Measurements from ENCODE around the gene BCL3.

- TF ChIP-seq TBL1XR1 (IDR thresholded peaks at IDR 0.05; ENCODE audit: borderline replicate concordance, low read length, partially characterized antibody) (no peak), THAP7 (CRISPR knock-in tag; IDR thresholded peaks at IDR 0.05) (no peak), BRD4 (CRISPR knock-in tag; IDR thresholded peaks at IDR 0.05) (no peak), AFF4 (CRISPR knock-in tag; IDR thresholded peaks at IDR 0.05) (no peak), ZFP41 (CRISPR knock-in tag; IDR thresholded peaks at IDR 0.05; ENCODE audit: borderline replicate concordance) (no peak), NFYC (CRISPR knock-in tag; IDR thresholded peaks at IDR 0.05) (no peak), TCF7L2 (IDR thresholded peaks at IDR 0.05; ENCODE audit: low read depth, low read length) (no peak), EZH2 (conservative IDR thresholded peaks at IDR 0.05; ENCODE audit: low read depth, low read length) (no peak), MED8 (CRISPR knock-in tag; IDR thresholded peaks at IDR 0.05; ENCODE audit: insufficient replicate concordance) (peak; percentile 78), ZFP36L1 (CRISPR knock-in tag; IDR thresholded peaks at IDR 0.05) (no peak), SNAPC2 (CRISPR knock-in tag; IDR thresholded peaks at IDR 0.05) (0 out of 2 replicates have a peak, but pooled peaks have one; percentile 67)
- TF ChIP-seq, protein P1, sequence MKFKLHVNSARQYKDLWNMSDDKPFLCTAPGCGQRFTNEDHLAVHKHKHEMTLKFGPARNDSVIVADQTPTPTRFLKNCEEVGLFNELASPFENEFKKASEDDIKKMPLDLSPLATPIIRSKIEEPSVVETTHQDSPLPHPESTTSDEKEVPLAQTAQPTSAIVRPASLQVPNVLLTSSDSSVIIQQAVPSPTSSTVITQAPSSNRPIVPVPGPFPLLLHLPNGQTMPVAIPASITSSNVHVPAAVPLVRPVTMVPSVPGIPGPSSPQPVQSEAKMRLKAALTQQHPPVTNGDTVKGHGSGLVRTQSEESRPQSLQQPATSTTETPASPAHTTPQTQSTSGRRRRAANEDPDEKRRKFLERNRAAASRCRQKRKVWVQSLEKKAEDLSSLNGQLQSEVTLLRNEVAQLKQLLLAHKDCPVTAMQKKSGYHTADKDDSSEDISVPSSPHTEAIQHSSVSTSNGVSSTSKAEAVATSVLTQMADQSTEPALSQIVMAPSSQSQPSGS (CRISPR knock-in tag; IDR thresholded peaks at IDR 0.05), result 0 out of 2 replicates have a peak, but pooled peaks have one; percentile 39
- TF ChIP-seq, protein P2, sequence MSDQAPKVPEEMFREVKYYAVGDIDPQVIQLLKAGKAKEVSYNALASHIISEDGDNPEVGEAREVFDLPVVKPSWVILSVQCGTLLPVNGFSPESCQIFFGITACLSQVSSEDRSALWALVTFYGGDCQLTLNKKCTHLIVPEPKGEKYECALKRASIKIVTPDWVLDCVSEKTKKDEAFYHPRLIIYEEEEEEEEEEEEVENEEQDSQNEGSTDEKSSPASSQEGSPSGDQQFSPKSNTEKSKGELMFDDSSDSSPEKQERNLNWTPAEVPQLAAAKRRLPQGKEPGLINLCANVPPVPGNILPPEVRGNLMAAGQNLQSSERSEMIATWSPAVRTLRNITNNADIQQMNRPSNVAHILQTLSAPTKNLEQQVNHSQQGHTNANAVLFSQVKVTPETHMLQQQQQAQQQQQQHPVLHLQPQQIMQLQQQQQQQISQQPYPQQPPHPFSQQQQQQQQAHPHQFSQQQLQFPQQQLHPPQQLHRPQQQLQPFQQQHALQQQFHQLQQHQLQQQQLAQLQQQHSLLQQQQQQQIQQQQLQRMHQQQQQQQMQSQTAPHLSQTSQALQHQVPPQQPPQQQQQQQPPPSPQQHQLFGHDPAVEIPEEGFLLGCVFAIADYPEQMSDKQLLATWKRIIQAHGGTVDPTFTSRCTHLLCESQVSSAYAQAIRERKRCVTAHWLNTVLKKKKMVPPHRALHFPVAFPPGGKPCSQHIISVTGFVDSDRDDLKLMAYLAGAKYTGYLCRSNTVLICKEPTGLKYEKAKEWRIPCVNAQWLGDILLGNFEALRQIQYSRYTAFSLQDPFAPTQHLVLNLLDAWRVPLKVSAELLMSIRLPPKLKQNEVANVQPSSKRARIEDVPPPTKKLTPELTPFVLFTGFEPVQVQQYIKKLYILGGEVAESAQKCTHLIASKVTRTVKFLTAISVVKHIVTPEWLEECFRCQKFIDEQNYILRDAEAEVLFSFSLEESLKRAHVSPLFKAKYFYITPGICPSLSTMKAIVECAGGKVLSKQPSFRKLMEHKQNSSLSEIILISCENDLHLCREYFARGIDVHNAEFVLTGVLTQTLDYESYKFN (CRISPR knock-in tag; conservative IDR thresholded peaks at IDR 0.05), result peak; percentile 72
- TF ChIP-seq, protein P3, sequence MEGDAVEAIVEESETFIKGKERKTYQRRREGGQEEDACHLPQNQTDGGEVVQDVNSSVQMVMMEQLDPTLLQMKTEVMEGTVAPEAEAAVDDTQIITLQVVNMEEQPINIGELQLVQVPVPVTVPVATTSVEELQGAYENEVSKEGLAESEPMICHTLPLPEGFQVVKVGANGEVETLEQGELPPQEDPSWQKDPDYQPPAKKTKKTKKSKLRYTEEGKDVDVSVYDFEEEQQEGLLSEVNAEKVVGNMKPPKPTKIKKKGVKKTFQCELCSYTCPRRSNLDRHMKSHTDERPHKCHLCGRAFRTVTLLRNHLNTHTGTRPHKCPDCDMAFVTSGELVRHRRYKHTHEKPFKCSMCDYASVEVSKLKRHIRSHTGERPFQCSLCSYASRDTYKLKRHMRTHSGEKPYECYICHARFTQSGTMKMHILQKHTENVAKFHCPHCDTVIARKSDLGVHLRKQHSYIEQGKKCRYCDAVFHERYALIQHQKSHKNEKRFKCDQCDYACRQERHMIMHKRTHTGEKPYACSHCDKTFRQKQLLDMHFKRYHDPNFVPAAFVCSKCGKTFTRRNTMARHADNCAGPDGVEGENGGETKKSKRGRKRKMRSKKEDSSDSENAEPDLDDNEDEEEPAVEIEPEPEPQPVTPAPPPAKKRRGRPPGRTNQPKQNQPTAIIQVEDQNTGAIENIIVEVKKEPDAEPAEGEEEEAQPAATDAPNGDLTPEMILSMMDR (CRISPR knock-in tag; IDR thresholded peaks at IDR 0.05), result no peak
Measured at GRCh38 chr19:44808463-44809371, 60.2 kb downstream of the BCL3 start, which contains the start of gene BCAM.
